RPMI7951 (cell line): ENCODE data around the gene GPC1. TPM values are rescaled to one million over a fixed set of nuclear protein-coding genes. Genes with fewer than 3 reads are reported as not detected.

ENCODE experiments used
- DNase-seq: peaks from one replicate; pipeline ENCODE4 v3.0.0-alpha.2; 2012; ENCODE audit warnings: low read depth
- total RNA-seq: library from RNA; depleted of rRNA; stranded (reverse); fragments of >200 nt; shearing (Covaris generic); gene quantifications from 2 replicates; pipeline ENCODE4 v1.2.3, GENCODE V29; 2014

The GPC1 gene
- total RNA-seq, 1 experiment from 2014 or later = 13.9 TPM

DNA sequence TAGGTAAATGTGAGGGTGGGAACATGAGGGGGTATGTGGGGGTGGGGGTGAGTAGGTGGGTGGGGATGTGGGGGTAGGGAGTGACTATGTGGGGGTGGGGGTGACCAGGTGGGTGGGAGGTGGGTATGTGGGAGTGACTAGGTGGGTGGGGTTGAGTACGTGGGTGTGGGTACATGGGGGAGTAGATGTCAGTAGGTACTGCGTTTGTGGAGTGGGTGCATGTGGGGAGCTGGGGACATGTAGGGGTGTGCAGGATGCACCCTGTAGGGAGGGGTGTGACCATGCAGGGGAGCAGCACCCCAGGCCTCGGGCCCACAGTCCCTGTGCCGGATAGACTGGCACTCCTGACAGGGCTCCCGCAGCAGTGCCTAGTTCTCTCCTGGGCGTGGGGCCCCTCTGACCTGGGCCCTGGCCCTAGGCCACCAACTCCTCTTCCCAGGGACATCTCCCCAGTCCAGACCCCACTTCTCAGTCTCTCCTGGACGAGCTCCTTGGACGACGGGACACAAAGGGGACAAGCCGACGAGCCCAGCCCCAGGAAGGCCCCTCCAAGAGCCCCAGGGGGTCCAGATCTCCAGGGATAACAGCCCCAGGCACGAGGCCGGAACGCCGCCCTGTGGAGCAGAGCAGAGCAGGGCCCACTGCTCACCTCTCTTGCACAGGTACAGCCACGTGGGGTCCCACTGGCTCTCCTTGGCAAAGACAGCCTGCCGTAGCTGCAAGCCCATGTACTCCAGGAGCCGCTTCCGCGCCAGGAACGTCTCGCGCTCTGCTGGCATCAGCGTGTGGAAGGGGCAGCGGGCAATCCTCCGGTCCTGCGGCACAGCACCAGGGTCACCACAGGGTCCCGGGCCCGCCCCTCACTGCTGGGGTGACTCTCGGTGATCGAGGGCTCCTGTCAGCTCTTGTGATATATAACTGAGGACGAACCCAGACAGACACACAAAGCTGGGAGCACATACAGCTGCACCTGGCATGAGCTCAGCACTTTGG is 64.1 kb downstream of the GPC1 start:
- no peak for DNase-seq

DNA sequence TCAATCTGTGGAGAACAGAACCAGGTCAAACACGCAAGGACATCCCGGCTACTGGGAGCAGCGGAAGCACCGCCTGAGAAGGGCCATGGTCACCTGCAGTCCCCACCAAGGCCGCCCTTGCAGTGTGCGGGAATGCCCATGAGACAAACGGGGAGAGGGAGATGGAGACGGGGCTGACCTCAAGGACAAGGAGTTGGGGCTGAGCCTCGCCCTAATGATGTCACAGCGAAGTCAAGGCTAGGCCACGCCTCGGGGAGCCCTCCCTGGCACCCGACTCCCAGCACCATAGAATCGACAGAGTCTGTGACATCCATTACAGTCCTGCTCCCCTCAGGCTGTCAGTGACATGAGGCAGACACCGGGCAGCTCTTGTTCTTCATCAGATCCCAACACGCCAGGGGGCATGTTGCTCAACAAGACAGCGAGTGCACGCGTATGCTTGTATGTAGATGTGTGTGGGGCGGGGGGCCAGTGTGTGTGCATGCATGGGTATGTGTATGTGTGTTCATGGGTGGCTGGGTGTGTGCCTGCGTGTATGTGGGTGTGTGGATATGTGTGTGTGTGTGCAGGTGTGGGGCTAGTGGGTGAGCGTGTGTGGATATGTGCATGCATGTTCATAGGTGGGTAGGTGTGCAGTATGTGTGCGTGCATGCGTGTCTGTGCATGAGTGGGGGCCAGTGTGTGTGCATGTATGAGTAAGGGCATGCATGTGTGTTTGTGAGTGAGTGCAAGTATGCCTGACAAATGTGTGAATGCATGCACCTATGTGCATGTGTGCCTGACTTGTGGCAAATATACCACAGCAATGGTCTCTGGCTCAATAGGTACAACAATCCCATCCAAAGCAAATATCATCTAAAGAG is 65.3 kb downstream of the GPC1 start:
- no peak for DNase-seq

DNA sequence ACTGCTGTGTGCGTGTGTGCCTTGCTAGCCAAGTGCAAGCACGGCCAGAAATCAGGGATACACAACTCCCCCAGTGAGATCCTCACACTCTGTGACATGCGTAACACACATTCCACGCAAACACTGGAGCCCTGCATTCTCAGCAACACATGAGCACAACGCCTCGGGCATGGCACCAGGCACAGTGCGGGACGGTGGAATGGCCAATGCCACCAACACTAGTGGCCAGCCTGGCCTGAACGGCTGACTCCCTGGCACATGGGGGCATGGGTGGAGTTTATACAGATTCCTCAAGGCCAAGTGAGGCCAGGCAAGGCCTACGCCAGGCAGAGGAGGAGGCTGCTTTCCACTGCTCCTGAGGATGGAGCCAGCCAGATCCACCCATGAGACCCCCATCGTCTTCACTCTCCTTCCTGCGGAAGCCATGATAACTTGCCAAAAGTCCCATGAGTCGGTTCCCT is 66.1 kb downstream of the GPC1 start:
- DNase-seq = no peak

DNA sequence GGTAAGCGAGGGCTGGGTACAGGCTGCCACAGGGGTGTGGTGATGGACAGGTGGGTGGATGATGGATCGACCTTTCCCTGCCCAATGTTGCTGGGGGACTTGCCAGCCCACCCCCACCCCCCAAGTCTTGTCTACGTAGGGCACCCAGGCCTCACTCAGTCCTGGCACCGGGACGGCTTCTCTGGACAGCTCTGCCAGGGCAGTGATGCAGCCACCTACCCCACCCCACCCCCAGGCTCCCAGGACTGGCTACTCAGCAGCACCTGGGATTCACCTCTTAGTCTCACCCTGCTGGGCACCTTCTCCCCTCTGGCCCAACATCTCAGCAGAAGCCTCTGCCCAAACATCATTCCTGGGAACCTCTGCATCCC is 66.6 kb downstream of the GPC1 start:
- no peak for DNase-seq

DNA sequence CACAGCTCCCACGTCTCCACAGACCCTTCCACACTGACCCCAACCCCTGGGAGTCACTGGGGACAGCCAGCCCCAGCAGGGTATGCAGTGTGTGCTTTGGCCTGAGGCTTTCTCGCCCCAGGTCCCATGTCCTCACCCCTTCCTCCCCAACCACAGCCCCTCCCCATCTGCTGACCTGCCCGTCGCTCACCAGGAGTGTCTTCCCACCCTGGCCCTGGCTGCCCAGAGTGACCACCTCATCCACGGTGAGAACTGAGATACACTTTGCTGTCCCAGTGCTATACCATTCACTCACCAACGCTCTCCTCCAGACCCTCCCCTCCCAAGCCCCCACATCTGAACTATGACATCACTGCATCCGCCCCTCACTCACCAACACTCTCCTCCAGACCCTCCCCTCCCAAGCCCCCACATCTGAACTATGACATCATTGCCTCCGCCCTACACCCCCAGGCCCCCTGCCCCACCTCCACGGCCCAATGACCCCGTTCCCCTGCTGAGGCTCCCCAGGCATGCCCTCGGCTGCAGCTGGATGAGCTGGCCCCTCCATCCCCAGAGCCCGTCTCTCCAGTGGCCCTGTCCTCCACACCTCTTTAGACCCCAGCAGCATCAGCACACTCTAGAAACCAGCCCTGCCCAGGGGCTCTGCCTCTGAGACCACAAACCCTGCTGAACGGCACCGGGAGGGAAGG is 67.1 kb downstream of the GPC1 start:
- DNase-seq = no peak

DNA sequence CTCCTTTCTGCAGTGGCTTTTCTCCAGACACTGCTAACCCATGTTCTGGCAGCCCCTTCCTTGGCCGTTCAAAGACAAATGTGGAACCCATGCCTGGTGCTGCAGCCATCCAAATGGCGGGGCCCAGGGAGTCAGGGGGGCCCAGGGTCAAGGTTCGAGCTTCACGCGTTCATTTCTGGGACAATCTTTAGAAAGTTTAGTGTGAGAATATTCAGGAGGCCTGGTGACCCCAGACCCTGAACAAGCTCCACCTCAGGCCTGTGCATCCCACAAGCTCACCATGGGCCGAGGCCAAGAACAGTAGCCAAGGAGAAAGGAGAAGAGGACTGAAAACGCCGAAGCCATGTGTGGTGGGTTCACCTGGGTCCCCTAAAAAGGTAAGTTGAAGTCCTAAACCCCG is 67.9 kb downstream of the GPC1 start:
- DNase-seq = no peak

DNA sequence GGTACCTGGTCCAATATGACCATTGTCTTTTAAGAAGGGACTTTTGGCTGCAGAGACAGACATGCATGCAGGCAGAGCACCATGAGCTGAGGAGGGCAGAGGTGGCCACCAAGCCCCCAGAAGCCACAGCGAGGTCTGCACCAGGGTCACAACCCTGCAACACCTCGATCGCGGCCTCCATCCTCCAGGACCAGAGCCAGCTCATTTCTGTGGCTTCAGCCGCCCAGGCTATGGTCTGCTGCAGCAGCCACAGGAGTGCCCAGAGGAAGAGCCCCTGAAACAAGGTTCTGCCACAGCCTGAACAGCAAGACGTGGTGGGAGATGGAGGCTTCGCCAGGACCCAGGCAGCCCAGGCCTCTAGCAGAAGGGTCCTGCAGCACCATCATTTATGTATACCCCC is 68.4 kb downstream of the GPC1 start:
- no peak for DNase-seq

DNA sequence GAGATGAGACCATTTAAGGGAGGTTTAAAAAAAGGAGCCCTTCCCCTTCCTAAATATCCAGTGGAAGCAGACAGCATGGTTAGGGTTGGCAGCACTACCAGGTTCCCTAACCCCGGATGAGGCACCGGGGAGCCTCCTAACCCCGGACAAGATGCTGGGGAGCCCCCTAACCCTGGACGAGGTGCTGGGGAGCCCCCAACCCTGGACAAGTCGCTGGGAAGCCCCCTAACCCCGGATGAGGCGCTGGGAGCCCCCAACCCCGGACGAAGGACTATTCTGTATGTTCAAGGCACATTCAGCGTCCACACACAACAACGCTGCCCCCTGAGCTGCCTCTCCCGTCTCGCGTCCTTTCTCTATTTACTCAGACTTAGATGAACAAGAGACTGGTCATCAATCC is 70.4 kb downstream of the GPC1 start:
- DNase-seq = no peak

DNA sequence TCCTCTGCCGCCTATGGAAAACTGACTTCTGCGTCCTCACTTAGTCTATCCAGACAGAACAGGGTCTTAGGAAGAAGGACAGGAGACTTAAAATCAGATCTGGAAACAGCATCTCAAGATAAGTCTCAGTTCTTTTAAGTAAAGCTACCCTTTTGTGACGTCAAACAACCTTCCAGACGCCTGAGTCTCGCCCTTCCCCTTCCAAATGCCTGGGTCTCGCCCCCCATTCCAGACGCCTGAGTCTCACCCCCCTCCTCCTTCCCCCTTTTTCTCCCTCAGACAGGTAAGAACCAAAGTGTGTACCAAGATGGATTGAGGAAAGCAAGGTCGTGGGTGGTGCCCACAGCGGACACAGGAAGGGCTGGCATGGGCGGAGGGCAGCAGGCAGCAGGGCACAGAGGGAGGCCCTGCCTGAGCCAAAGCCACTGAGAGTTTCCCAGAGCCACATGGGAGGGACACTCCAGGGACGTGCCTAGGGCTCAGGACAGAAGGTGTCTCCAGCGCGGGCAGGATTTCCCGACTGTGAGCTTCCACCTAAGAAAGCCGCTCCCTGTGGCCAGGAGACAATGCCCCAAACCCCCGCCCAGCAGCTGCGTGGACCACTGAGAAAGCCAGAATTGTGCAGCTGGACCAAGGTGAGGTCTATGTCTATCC is 71.1 kb downstream of the GPC1 start:
- DNase-seq = no peak

DNA sequence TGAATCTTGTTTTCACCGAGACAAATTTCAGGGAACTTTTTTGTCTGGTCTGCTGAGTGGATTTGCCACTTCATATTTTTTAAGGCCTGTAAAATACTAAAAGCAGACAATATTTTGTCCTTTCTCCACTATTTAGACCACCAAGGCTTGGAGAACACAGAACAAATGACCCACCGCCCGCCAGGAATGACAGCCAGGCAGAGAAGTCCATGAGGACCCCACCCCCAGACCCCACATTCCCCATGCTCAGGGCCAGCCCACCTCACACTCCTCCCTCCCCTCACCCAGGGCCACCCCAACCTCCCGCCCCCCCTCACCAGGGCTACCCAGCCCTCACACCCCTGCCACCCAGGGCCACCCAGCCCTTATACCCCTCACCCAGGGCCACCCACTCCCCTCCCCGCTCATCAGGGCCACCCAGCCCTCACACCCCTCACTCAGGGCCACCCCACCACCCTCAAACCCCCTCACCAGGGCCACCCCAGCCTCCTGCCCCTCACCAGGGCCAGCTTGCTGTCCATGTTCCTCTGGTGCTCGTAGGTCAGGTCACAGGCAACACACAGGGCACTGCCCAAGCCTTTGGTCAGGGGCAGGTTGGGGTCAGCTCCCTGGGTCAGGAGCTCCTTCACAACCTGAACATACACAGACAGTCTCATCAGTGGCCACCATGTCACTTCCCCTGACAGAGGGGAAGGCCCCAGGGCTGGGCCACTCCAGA is 71.8 kb downstream of the GPC1 start:
- DNase-seq = no peak

DNA sequence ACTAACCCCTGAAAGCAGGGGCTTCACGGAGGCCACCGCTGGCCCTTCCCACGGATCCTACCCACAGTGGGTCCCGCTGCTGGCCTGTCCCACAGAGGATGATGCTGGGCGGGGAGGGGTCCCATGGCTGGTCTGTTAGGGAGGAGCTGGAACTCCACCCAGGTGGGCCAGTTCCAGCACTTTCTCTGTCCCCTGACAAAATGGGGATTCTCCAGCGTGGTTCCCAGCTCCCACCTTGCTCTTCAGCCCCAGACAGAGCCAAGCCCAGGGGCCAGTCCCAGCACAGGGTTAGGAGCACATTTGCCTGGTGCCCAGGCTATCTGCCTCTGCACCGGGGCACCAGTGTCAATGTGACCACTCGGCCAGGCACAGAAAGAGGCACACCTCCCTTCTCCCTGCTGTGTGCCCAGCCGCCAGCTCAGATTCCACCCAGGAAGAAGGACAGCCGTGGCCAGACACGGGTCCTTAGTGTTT is 72.4 kb downstream of the GPC1 start:
- no peak for DNase-seq

DNA sequence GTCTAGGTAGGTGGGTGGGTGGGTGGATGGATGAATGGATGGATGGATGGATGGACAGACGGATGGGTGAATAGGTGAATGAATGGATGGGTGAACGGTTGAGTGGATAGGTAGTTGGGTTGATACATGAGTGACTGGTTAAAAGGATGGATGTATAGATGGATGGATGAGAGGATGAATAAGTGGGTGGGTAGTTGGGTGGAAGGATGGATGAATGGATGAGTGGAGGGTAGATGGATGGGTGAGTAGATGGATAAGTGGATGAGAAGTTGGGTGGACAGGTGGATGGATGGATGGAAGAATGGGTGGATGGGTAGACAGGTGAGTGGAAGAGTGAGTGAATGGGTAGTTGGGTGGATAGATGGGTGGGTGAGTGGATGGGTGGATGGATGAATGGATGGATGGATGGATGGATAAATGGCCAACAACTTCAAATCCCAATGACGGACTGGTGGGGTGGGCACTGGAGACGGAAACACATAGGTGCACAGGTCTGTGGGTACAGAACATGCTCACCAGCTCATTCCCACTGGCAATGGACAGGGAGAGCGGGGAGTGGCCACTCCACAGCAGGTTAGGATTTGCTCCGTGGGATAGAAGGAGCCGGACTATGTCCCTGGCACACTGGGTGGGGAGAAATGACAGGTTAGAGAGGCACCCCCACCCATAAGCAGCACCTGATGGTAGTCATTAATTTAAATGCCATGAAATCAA is 73.5 kb downstream of the GPC1 start:
- no peak for DNase-seq

DNA sequence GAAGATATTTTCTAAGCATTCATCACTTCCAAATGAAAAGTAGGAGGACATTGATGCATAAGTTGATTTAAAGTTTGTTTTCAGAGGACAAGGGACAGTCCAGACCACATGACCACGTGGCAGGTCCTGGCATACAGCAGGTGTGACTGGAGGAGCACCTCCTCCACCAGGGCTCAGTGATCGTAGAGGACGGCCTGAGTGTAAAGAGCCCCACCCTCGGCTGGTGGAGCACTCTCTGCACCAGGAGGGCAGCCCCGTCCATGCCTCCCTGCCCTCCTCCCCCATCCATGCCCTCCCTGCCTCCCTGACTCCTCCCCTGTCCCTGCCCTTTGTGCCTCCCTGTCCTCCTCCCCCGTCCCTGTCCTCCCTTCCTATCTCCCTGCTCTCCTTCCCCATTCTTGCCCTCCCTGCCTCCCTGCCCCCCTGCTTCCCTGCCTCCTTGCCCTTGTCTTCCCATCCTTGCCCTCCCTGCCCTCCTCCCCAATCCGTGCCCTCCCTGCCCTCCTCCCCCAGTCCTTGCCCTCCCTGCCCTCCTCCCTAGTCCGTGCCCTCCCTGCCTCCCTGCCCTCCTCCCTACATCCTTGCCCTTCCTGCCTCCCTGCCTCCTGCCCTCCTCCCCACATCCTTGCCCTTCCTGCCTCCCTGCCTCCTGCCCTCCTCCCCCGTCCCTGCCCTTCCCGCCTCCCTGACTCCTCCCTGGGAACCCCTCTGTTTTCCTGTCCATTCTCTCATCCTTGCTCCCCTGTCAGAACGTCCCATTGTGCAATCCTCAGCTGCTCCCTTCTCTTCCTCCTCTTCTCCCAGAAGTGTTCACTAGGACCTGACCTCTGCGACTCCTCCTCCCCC is 74.4 kb downstream of the GPC1 start:
- no peak for DNase-seq

DNA sequence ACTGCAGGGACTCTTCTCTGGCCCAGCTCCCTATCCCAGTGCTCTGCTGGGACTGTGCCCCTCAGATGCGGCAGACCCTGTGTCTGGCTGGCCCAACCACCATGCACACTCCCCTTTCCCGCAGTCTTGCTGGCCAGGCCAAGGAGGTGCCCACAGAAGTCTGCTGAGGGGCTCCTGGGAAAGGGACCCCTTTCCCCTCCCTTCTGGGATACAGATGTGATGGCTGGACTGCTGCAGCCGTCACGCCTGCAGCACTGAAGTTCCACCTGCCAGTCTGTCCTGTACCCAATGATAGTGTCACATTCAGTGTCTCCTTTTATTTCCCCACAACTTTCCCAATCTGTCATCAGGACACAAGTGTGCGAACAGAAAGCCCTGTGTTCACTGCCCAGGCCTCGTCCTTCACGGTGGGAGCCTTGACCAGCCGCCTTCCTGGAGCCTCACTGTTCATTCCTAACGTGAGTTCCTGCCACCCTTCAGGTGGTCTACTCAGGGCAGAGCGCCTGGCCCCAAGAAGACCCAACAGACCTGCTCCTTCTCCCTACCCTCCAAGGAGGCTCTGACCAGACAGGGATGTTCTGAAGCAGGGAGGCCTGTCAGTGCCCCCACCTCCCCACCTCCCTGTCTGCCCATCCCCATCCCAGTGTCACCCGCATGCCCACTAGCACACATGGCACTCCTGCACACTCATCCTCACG is 75.2 kb downstream of the GPC1 start:
- no peak for DNase-seq

DNA sequence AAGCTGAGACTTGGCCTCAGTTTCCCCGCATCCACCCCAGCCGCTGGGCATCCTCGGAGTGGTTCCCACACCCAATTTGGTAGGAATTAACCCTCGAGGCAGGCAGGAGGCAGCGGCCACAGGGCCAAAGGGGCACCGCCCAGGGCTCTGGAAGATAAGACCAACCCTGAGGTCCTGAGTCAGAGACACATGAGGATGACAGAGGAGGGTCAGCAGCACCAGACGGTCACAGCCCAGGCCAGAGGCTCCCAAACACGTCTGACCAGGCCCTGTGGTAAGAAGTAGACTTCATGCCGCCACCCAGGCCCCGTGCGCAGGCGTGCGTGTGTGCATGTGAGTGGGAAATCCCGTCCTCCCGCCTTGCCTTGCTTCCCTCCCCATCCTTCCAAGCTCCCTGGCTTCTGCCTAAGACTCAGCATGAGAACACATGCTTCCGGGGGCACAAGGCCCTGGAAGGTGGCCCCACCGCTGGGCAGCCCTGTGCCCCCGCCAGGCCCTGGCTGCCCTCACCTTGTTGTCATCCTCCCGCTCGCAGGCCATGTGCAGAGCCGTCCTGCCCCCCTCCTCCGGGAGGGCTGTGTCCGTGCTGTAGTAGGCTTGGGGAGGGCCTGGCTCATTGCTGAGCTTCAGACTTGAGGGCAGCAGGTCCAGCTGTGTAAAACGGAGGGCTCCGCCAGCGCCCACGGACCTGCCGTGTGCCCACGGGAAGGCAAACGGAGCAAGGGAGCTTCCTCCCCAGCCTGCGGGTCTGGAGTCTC is 76.1 kb downstream of the GPC1 start:
- no peak for DNase-seq

DNA sequence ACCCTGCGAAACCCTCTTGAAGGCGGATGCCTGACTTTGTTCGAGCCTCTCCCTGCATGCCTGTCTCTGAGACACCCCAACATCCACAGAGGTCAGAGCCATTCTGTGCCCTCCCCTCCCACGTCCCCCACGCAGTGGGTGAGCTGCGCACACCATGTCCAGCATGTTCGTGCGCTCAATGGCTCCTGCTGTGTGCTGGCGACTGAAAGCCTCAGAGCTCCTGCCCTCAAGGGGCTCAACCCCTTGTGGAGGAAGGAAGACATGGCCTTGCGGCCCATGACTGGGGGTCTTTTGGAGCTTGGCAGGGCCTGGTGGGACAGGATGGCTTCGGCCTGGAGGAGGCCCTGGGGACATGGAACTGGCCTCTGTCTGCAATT is 76.6 kb downstream of the GPC1 start:
- no peak for DNase-seq

DNA sequence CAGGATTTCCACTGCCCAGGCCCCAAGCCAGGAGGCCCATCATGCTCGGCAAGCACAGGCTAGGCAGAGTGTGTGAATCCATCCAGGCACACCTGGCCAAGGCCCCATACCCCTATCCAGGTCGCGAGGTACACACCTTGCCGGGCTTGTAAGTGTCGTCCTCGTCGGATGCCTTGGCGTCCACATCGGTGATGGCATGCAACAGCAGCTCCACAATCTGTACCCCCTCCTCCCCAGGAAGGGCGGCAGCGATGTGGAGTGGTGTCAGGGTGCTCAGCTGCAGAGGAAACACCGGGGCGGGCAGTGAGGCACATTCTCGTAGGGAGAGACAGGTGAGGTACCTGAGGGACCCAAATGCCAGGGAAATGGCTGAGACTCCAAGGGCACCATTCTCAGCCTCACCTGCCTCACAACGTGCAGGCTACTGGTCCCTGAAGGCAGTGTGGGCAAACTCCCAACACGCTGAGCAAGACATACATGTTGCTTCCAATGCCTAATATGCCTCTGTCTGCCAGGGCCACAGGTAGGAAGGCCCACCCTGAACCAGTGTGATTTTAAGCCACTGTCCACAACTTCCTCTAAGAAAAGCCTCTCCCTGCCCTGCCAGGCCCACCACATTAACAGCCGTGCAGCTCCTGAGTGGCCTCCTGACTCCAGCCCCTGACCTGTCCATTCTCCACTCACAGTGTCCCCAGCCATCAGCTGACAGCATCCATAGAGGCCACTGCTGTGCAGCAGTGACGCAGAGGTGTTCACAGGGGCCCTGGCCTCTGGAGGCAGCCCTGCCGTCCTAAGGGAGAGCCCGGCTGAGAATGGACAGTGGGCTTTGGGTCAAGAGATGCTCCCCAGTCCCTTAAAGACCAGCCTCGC is 77.4 kb downstream of the GPC1 start:
- no peak for DNase-seq
